Activated naive CD4-positive, alpha-beta T cell treated with anti-CD3 and anti-CD28 coated beads, Interleukin-2, amount 10 ng/mL, durations not matched to agents 7 days and 5 days (primary cell): ENCODE data around the gene B4GALT3.

Experiments
- CTCF ChIA-PET: fragments of 350-600 bp; sonication (Branson Sonifier 250); formaldehyde crosslinking; loops from one replicate; lab custom pipeline; 2021; ENCODE audit warnings: antibody characterized with exemption; lab: Charles Lee
- DNase-seq: peaks from one replicate; pipeline ENCODE4 v3.0.0-alpha.2; 2020
- H3K27ac Mint-ChIP-seq: one replicate; pipeline ENCODE4 v1.8.0; 2021; ENCODE audit warnings: mild to moderate bottlenecking, moderate library complexity, mixed read lengths
- H3K27me3 Mint-ChIP-seq: one replicate; pipeline ENCODE4 v1.8.0; 2021; ENCODE audit warnings: mild to moderate bottlenecking, mixed read lengths
- H3K36me3 Mint-ChIP-seq: one replicate; pipeline ENCODE4 v1.8.0; 2021; ENCODE audit warnings: mixed read lengths
- H3K4me1 Mint-ChIP-seq: one replicate; pipeline ENCODE4 v1.8.0; 2021; ENCODE audit warnings: mixed read lengths
- H3K4me3 Mint-ChIP-seq: one replicate; pipeline ENCODE4 v1.8.0; 2021; ENCODE audit warnings: mild to moderate bottlenecking, moderate library complexity, mixed read lengths
- H3K9me3 Mint-ChIP-seq: one replicate; pipeline ENCODE4 v1.8.0; 2021; ENCODE audit warnings: mixed read lengths

Gene B4GALT3

DNA sequence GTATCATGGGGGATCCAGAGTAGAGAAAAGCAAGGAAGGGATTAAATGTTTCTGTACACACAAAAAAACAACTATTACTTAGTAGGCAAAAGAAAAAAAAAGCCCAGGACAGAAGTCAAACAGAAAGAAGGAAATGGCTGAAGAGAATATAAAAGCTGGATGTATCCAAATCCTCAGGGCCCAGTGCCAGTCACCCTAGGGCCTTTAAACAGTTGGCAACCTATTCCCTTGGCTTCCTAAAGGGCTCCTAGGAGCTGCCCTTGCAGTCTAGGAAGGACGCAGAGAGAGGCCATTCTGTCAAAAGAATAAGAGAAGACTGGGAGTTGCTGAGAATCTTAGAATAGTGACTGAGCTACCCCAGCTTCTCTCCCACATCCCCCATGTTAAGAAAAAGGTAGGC, 5.0 kb downstream of the B4GALT3 start:
- no peak overlapping the region for H3K4me3 Mint-ChIP-seq
- no peak for DNase-seq
- H3K9me3 Mint-ChIP-seq, result no peaks in the 10 kb centered on the region
- no peaks in the 10 kb centered on the region for H3K27me3 Mint-ChIP-seq
- H3K36me3 Mint-ChIP-seq, result peaks cover 59% of the 10 kb centered on the region
- CTCF ChIA-PET, result no interaction called here
- H3K4me1 Mint-ChIP-seq, result peaks cover 47% of the 10 kb centered on the region
- peak overlapping the region; percentile 9 for H3K27ac Mint-ChIP-seq

DNA sequence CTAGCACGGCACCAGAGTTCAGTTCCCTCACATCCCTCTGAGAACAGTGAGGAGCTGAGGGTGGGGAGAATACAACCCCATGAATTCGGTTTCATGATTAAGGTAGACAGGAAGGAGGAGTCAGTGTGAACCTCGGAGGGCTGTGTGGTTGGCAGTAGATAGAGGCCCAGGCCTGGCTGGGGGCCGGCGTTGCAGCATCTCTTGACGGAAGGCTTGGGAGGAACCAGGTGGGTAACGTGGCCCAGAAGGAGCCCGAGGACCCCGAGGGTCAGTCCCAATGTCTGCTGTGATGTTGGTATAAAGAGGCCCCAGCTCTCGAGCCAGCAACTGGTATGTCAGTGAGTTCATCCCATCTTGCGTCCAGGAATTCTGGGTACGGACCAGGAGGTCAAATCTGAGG, 5.6 kb downstream of the B4GALT3 start:
- Mint-ChIP-seq H3K36me3 (peaks cover 61% of the 10 kb centered on the region), H3K9me3 (no peaks in the 10 kb centered on the region), H3K4me1 (peaks cover 46% of the 10 kb centered on the region), H3K27me3 (no peaks in the 10 kb centered on the region), H3K4me3 (no peak overlapping the region), H3K27ac (no peak overlapping the region)
- CTCF ChIA-PET, result interaction anchor here (1.3 to 1.7 kb wide), 2 partner anchors 10 to 210 kb away, joined by 4 to 6 read pairs; no protein-coding TSS in a partner anchor
- DNase-seq, result no peak

DNA sequence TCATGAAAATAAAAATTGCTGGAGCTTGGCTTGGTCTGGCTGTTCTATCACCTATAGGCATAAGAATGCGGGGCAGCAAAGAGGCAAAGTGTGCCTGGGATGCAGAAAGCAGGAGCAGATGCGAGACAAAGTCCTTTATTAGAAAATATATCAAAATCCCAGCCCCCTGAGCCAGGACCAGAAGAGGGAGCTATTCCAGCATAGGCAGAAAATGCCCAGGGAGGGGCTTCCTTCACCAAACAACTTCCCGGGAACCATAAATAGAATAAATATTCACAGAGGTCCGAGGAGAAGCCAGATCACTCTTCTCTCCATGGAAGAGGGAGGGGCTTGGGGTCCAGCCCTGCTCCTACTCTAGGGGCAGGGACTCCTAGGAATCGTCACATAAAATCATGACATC, 6.1 kb downstream of the B4GALT3 start:
- no peak overlapping the region for H3K27ac Mint-ChIP-seq
- H3K27me3 Mint-ChIP-seq, result no peaks in the 10 kb centered on the region
- peaks cover 56% of the 10 kb centered on the region for H3K36me3 Mint-ChIP-seq
- no peaks in the 10 kb centered on the region for H3K9me3 Mint-ChIP-seq
- peaks cover 41% of the 10 kb centered on the region for H3K4me1 Mint-ChIP-seq
- no peak for DNase-seq
- CTCF ChIA-PET, result interaction anchor here (1.2 to 1.7 kb wide), 3 partner anchors 11 to 210 kb away, joined by 3 to 6 read pairs (median 4); no protein-coding TSS in a partner anchor
- no peak overlapping the region for H3K4me3 Mint-ChIP-seq

DNA sequence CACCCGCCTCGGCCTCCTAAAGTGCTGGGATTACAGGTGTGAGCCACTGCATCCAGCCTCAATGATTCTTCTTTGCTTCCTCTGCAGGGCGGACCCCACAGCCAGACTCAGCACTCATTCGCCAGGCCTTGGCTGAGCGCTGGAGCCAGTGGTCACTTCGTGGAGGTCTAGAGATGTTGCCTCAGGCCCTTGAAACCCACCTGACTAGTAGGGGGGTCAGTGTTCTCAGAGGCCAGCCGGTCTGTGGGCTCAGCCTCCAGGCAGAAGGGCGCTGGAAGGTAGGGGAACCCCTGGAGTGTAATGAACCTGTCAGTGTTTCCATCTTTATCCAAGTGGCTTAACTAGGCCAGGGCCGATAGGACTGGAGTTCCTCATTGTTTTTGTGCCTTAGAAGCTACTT, 8.4 kb downstream of the B4GALT3 start:
- H3K27me3 Mint-ChIP-seq, result no peaks in the 10 kb centered on the region
- peaks cover 37% of the 10 kb centered on the region for H3K4me1 Mint-ChIP-seq
- DNase-seq, result no peak
- H3K9me3 Mint-ChIP-seq, result no peaks in the 10 kb centered on the region
- peak overlapping the region; percentile 41 for H3K4me3 Mint-ChIP-seq
- H3K27ac Mint-ChIP-seq, result no peak overlapping the region
- H3K36me3 Mint-ChIP-seq, result peaks cover 39% of the 10 kb centered on the region
- CTCF ChIA-PET, result interaction anchor here (0.7 to 1.0 kb wide), 3 partner anchors 57 to 216 kb away, joined by 3 read pairs; partner anchors contain the start of gene TOMM40L

DNA sequence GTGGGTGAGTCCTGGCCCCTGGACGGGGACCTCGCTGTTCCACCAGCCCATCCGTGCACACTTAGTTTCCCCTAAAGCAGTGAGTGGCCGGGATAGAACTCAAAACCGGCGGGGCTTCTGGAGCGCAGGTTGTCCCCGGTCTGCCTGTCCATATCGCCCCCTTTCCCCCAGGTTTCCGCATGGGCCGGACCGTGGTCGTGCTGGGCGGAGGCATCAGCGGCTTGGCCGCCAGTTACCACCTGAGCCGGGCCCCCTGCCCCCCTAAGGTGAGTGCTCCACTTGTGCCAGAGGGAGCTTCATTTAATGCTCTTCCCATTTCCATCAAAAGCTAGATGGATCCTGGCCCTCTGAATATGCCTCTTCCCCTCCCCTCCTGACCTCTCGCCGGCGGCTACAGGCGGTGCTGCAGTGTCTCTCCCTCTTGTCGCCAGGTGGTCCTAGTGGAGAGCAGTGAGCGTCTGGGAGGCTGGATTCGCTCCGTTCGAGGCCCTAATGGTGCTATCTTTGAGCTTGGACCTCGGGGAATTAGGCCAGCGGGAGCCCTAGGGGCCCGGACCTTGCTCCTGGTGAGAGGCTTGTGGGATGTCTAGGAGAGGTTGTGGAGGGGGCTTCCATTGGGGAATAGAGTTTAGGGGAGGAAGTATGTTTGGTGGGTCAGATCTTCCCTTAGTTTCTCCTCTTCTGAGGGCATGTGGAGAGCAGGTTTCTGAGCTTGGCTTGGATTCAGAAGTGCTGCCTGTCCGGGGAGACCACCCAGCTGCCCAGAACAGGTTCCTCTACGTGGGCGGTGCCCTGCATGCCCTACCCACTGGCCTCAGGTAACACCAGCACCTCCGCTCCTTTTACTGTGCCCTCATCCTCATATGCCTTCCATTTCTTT, 10.4 kb downstream of the B4GALT3 start:
- Mint-ChIP-seq H3K9me3 (no peaks in the 10 kb centered on the region), H3K27me3 (no peaks in the 10 kb centered on the region), H3K4me3 (peak overlapping the region; percentile 74), H3K4me1 (peaks cover 41% of the 10 kb centered on the region), H3K36me3 (peaks cover 36% of the 10 kb centered on the region), H3K27ac (peak overlapping the region; percentile 97)
- CTCF ChIA-PET, result interaction anchor here (0.7 to 4.2 kb wide), 16 partner anchors 8 to 216 kb away, joined by 3 to 28 read pairs (median 6); partner anchors contain the start of gene TOMM40L
- peak; percentile 41 for DNase-seq

DNA sequence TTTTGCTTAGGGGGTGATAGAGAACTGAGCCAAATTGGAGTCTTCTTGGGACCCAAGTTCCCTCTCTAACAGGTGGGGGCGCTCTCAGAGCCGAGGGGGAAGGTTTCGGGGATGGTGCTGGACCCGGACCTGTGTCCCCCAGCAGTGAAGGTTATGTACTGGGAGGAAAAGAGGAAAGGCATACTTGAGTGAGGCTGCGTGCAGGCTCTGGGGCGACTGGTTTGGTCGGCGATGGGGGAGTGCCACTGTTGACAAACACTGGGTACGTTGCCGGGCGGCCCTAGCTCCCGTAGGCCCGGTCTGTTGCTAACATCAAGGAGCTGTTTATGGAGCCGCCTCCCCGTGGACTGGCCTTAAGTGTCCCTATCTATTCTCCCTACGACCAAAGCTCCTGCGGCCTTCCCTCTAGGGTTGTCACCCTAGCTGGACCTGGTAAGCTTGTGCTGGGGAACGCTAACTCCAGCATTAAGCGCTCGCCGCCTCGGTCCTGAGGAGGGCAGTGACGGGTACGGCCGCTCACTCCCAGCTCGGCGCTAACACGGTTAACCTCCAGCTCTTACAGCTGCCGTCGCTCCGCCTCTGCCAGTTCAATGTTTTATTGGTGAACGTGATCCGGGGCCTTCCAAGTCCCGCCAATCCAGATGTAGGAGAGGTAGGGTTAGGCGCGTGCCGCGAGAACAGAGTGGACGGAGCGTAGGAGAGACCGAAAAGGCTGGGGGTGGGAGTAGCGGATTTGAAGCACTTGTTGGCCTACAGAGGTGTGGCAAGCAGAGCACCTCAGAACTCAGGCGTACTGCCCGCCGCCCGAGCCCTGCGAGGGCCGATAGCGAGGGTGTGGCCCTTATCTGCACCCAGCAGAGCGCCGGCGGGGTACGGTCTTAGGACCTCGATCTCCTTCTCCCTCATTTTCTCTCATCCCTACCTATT, 11.3 kb downstream of the B4GALT3 start, which contains the start of gene PPOX:
TSS of gene PPOX (plus strand) at position 685 of the 927 bp plus-strand sequence. CDS start 422 bp downstream, outside the sequence.
- Mint-ChIP-seq H3K27me3 (no peaks in the 10 kb centered on the region), H3K36me3 (peaks cover 36% of the 10 kb centered on the region), H3K27ac (peak within 1 kb of the TSS; percentile 97), H3K4me1 (peaks cover 45% of the 10 kb centered on the region), H3K9me3 (no peaks in the 10 kb centered on the region), H3K4me3 (peak within 1 kb of the TSS; percentile 74)
- DNase-seq, result peak; percentile 97
- CTCF ChIA-PET, result interaction anchor here (0.9 to 4.2 kb wide), 24 partner anchors 7 to 217 kb away, joined by 3 to 28 read pairs (median 6); partner anchors contain the start of genes APOA2, CFAP126, NDUFS2 and SDHC

DNA sequence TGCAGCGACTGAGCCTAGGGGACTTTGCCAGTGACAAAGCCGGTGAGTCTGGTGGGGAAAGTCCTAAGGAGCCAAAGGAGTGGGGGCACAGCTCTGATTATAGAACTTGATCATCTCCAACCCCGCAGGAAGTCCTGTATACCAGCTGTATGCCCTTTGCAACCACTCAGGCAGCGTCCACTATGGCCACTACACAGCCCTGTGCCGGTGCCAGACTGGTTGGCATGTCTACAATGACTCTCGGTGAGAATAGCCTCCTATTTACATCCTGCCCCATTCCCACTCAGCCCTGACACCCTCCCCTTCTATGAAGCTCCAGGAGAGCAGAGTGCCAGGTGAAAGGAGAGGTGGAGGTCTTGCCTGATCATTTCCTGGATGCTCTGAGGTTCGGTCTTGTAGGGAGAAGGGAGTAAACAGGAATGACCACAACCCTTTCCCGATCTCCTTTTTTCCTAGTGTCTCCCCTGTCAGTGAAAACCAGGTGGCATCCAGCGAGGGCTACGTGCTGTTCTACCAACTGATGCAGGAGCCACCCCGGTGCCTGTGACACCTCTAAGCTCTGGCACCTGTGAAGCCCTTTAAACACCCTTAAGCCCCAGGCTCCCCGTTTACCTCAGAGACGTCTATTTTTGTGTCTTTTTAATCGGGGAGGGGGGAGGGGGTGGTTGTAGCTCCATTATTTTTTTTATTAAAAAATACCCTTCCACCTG, 12.3 kb downstream of the B4GALT3 start:
- Mint-ChIP-seq H3K27ac (peak overlapping the region; percentile 97), H3K36me3 (peaks cover 34% of the 10 kb centered on the region), H3K4me3 (peak overlapping the region; percentile 43), H3K4me1 (peaks cover 53% of the 10 kb centered on the region), H3K9me3 (no peaks in the 10 kb centered on the region), H3K27me3 (no peaks in the 10 kb centered on the region)
- DNase-seq, result no peak
- CTCF ChIA-PET, result interaction anchor here (1.0 to 4.2 kb wide), 20 partner anchors 9 to 218 kb away, joined by 3 to 28 read pairs (median 6); partner anchors contain the start of genes CFAP126, NDUFS2, SDHC and TOMM40L

DNA sequence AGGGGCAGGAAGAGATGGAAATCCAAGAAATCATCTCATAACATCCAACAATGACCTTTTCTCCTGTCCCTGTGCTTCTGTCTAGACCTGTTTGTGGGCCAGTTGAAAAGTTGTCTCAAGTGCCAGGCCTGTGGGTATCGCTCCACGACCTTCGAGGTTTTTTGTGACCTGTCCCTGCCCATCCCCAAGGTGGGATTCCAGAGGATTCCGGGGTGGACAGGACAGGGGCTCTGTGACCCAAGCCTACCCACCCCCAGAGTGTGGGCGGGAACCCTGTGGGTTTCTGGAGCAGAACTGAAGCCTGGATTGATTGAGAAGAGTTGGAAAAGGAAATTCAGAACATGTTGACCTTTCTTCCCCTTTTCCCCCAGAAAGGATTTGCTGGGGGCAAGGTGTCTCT, 13.5 kb downstream of the B4GALT3 start:
- Mint-ChIP-seq H3K4me1 (peaks cover 58% of the 10 kb centered on the region), H3K27ac (no peak overlapping the region), H3K27me3 (no peaks in the 10 kb centered on the region), H3K4me3 (no peak overlapping the region), H3K9me3 (no peaks in the 10 kb centered on the region), H3K36me3 (peaks cover 35% of the 10 kb centered on the region)
- DNase-seq, result no peak
- CTCF ChIA-PET, result interaction anchor here (3.6 kb wide), 1 partner anchor 219 kb away, joined by 28 read pairs; no protein-coding TSS in a partner anchor

DNA sequence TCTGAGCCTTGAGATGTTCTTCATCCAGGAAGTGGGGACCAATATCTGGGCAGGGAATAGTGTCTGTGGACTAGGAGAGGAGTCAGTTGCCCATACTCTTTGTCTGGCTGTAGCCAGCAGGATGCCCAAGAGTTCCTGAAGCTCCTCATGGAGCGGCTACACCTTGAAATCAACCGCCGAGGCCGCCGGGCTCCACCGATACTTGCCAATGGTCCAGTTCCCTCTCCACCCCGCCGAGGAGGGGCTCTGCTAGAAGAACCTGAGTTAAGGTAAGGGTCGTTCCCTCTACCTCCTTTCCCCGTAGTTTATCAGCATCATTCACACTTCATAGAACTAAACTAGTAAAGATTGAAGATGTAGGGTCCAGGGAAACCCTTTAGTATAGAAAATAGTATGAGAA, 14.5 kb downstream of the B4GALT3 start:
- Mint-ChIP-seq H3K4me3 (no peak overlapping the region), H3K27me3 (no peaks in the 10 kb centered on the region), H3K9me3 (no peaks in the 10 kb centered on the region), H3K4me1 (peaks cover 60% of the 10 kb centered on the region), H3K27ac (no peak overlapping the region), H3K36me3 (peaks cover 42% of the 10 kb centered on the region)
- CTCF ChIA-PET, result no interaction called here
- no peak for DNase-seq

DNA sequence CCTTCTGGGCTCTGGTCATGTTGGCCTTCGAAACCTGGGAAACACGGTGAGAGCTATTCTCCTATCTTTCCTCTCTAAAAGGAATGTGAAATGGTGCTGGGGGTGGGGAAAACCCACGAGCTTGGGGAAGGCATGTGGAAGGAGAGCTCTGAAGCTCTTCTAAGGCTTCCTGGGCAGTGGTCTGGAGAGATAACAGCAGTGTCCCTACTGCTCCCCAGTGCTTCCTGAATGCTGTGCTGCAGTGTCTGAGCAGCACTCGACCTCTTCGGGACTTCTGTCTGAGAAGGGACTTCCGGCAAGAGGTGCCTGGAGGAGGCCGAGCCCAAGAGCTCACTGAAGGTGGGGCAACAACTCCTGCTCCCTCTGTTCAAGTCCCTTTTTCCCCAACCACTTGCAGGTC, 15.3 kb downstream of the B4GALT3 start:
- CTCF ChIA-PET, result no interaction called here
- H3K9me3 Mint-ChIP-seq, result no peaks in the 10 kb centered on the region
- peaks cover 59% of the 10 kb centered on the region for H3K4me1 Mint-ChIP-seq
- H3K27me3 Mint-ChIP-seq, result no peaks in the 10 kb centered on the region
- H3K4me3 Mint-ChIP-seq, result no peak overlapping the region
- H3K36me3 Mint-ChIP-seq, result peaks cover 48% of the 10 kb centered on the region
- H3K27ac Mint-ChIP-seq, result no peak overlapping the region
- DNase-seq, result no peak

DNA sequence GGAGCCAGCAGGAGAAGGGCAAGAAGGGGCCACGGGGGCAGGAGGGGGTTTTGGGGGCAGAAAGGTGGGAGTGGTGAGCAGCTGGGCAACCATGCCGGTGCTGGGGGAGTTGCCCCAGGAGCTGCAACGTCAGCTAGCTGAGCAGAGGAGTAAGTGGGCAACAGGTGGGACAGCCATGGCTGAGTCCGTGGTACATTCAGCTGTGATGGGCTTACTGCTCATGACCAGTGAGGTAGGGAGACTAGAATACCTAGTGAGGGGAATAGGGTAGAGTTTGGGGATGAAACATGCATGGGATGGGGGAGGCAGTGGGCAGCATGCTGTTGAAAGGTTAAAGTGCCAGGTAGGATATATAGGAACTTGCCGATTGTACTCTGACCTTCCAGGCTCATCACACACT, 15.7 kb downstream of the B4GALT3 start:
- Mint-ChIP-seq H3K9me3 (no peaks in the 10 kb centered on the region), H3K27ac (no peak overlapping the region), H3K4me1 (peaks cover 56% of the 10 kb centered on the region), H3K36me3 (peaks cover 50% of the 10 kb centered on the region), H3K4me3 (no peak overlapping the region), H3K27me3 (no peaks in the 10 kb centered on the region)
- DNase-seq, result no peak
- CTCF ChIA-PET, result no interaction called here

DNA sequence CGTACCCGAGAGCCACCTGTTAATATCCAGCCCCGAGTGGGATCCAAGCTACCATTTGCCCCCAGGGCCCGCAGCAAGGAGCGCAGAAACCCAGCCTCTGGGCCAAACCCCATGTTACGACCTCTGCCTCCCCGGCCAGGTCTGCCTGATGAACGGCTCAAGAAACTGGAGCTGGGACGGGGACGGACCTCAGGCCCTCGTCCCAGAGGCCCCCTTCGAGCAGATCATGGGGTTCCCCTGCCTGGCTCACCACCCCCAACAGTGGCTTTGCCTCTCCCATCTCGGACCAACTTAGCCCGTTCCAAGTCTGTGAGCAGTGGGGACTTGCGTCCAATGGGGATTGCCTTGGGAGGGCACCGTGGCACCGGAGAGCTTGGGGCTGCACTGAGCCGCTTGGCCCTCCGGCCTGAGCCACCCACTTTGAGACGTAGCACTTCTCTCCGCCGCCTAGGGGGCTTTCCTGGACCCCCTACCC, 16.6 kb downstream of the B4GALT3 start:
- H3K27me3 Mint-ChIP-seq, result no peaks in the 10 kb centered on the region
- no peak for DNase-seq
- no peaks in the 10 kb centered on the region for H3K9me3 Mint-ChIP-seq
- CTCF ChIA-PET, result no interaction called here
- H3K36me3 Mint-ChIP-seq, result peaks cover 52% of the 10 kb centered on the region
- peaks cover 54% of the 10 kb centered on the region for H3K4me1 Mint-ChIP-seq
- H3K4me3 Mint-ChIP-seq, result peak overlapping the region; percentile 89
- no peak overlapping the region for H3K27ac Mint-ChIP-seq

DNA sequence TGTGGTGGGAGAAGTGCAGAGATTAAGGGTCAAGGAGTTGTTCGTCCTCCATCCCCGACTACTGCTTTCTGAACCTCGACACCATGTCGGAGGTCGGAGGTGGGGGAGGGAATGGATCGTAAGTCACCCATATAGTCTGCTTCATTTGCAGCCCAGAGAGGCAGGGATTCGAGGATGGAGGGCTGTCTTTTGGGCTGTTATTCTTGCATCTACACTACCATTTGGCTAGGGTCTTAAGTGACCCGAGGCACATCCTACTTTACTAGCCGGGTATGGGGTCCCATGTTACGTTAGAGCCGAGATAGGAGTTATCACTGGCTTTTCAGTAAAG, 17.4 kb downstream of the B4GALT3 start:
- Mint-ChIP-seq H3K4me3 (peak overlapping the region; percentile 89), H3K36me3 (peaks cover 56% of the 10 kb centered on the region), H3K27me3 (no peaks in the 10 kb centered on the region), H3K4me1 (peaks cover 55% of the 10 kb centered on the region), H3K9me3 (no peaks in the 10 kb centered on the region), H3K27ac (peak overlapping the region; percentile 82)
- CTCF ChIA-PET, result interaction anchor here (1.8 kb wide), 1 partner anchor 21 kb away, joined by 3 read pairs; no protein-coding TSS in a partner anchor
- DNase-seq, result no peak
